Stimulated activated CD4-positive, alpha-beta T cell treated with anti-CD3 and anti-CD28 coated beads, Interleukin-15, amount 100 ng/mL, for 48 hours (primary cell): Measurements from ENCODE around the gene OR2AK2.

Experiments used
- DNase-seq, 2 donors: peaks; one replicate each; pipeline ENCODE4 v3.0.0-alpha.2; 2020; ENCODE audit warnings: low read depth in 2 of 2

The OR2AK2 gene, protein sequence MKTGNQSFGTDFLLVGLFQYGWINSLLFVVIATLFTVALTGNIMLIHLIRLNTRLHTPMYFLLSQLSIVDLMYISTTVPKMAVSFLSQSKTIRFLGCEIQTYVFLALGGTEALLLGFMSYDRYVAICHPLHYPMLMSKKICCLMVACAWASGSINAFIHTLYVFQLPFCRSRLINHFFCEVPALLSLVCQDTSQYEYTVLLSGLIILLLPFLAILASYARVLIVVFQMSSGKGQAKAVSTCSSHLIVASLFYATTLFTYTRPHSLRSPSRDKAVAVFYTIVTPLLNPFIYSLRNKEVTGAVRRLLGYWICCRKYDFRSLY

DNA sequence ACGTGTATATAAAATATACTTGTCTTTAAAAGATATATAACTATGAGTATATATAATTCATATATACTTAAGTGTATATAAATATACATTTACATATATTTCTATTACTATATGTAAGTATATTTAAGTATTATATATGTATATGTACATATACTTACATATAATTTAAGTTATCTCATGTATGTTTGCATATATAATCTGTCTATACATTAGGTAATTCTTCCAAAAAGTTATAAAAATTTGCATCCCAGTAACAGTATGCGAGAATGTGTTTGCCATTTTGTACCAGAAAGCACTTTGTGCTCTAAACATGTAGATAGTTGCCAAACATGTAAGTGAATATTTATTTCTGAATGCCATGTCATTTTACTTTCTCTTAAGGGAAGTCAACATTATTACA, at the start of gene OR2AK2:
OR2AK2 (plus strand) TSS at position 301 of the 400 bp plus-strand sequence. CDS start 144 bp downstream, outside the sequence.
- no peak for DNase-seq

DNA sequence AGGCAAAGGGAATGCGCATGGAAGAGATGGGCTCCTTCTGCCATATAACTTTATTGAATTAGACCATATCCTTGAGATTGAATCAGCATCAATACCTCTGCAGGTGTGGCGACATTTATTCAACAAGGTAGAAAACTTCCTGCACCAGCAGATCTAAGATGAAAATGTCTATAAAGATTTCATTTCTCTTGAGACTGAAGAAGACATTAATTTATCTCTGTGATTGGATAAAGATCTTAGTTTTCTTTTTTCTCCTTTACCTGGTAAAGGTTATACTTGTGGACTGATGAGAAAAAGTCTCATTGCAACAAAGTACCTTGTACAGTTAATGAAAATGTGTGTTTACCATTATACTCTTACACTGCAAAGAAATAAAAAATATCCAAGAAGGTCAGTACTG, 45.1 kb upstream of the OR2AK2 start, which contains the start of gene OR2T8:
OR2T8 (plus strand) TSS at position 301 of the 400 bp plus-strand sequence. CDS start 766 bp downstream, outside the sequence.
- DNase-seq = no peak

DNA sequence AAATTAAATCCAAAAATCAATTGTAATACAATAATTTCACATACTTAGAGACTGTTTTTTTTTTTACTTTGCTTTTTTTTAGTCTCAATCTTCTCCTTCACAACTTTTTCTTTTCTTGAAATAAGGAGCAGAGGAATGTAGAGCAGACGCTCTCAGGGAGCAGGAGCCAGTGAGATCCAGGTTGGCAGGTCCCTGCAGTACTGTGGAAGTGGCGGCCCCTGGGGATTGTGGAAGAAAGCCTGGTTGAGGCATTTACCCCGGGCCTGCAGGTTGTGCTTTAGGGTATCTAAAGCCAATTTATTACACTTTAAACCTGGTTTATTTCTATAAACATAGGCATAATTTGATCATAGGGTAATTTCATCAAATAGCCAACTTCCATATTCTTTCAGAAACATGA, 41.1 kb upstream of the OR2AK2 start:
- DNase-seq = no peak

DNA sequence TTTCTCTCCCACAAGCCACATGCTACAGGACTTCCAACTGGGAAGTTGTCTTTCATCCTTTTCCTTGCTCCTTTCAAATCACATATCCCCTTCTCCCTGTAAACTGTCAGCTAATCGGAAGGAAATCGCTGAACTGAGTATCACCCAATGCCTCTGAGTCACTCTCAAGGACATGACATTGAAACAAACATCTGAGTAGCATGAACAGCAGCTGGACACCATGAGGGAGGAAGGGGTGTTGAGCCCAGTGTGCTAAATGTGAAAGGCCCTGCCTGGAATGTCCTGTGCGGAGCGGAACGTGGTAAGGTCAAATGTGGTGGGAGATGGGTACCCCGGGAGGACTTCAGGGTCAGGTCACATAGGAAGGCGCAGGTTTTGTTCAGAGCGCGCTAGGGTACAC, 40.2 kb upstream of the OR2AK2 start, which contains the start of gene OR2AJ1:
OR2AJ1 (plus strand) TSS at position 22 of the 400 bp plus-strand sequence. CDS start 8,880 bp downstream, outside the sequence.
- no peak for DNase-seq

DNA sequence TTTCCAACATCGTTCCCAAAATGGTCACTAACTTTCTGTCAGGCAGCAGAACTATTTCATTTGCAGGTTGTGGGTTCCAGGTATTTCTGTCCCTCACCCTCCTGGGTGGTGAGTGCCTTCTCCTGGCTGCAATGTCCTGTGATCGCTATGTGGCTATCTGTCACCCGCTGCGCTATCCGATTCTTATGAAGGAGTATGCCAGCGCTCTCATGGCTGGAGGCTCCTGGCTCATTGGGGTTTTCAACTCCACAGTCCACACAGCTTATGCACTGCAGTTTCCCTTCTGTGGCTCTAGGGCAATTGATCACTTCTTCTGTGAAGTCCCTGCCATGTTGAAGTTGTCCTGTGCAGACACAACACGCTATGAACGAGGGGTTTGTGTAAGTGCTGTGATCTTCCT, 31.0 kb upstream of the OR2AK2 start:
- DNase-seq = no peak

DNA sequence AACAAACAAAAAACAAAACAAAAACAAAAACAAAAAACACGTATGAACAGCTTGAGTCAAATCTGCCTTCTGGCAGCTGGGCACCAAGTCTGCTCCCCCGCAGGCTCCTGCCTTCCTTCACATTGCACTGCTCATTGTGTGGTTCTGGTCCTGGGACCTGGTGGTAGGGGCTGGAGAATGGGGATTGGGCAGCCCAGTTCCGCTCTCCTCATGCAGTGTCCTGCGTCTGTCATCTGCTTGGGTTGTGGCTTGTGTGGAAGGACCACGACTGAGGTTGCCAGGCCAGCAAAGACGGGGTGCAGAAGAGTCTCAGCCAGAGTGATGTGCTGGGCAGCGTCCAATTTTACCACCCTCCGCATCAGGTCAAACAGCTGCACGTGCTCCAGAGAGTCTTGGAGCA, 29.3 kb upstream of the OR2AK2 start:
- DNase-seq = no peak

DNA sequence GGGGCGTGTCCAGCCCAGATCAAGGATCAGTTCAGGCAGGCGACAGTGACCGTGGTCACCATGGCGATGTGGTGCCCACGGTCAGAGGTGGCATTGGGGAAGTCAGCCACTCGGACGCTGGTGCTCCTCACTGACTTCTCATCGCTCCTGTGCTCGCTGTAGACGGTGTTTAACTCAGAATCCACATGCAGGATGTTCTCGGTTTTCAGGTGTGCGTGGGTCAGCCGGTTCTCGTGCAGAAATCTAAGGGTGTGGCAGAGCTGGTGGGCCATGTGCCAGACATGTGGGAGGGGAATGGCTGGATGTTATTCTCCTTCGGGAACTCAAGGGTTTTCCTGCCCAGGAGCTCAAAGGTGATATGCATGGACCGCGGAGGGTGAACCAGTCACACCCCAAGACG, 28.6 kb upstream of the OR2AK2 start:
- DNase-seq = no peak

DNA sequence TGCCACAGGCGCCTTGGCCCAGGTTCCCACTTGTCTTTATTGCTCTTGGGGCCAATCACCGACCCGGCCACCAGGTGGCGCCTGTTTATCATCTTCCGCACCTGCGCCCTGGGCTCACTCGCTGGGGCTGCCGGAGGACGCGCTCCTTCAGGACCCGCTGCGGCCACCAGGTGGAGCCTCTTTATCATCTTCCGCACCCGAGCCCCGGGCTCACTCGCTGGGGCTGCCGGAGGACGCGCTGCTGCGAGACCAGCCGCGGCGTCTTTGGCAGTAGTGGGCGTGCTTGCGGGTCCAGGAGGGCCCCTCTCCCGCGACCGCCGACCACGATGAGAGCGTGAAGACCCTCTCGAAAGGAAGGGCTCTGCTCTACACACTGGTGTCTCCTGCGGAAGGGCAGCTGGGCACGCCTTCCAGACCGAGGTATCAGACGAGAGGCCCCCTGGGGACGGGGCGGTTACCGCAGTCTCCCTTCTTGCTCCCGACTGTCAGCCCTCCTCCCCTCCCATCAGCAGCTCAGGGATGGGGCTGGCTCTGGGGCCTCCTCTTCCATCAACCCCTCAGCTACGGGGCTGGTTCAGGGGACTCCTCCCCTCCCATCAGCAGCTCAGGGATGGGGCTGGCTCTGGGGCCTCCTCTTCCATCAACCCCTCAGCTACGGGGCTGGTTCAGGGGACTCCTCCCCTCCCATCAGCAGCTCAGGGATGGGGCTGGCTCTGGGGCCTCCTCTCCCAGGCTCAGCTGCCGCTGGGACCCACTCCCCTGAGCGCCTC, 27.9 kb upstream of the OR2AK2 start:
- DNase-seq = peak; percentile 89

DNA sequence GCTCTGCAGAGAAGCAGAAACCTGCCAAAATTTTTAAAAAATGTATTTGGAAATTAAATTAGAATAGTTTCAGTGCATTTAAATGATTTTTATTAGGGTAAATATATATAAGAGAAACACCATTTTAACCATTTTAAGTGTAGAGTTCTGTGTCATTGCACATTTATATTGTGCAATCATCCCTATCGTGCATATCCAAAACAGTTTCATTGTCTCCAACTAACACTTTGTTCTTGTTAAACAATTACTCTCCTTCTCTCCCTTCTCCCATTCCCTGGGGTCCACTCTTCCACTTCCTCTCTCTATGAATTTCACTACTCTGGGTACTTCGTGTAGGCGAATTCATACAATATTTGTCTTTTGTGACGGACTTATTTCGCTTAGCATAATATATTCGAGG, 22.4 kb upstream of the OR2AK2 start:
- DNase-seq = no peak

DNA sequence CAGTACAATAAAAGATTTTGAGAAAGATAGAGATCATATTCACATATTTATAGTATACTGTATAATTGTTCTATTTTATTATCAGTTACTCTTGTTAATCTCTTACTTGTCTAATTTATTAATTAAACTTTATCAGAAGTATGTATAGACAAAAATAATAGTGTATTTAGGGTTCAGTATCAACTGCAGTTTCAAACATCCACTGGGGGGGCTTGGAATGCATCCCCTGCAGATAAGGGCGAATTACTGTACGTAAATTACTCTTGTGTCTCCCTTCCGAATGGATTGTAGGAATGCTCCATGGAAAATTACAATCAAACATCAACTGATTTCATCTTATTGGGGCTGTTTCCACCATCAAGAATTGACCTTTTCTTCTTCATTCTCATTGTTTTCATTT, 16.5 kb upstream of the OR2AK2 start, which contains the start of gene OR2L8:
OR2L8 (plus strand) TSS at position 301 of the 400 bp plus-strand sequence; CDS start at position 301, 0 bp downstream.
- DNase-seq = no peak

DNA sequence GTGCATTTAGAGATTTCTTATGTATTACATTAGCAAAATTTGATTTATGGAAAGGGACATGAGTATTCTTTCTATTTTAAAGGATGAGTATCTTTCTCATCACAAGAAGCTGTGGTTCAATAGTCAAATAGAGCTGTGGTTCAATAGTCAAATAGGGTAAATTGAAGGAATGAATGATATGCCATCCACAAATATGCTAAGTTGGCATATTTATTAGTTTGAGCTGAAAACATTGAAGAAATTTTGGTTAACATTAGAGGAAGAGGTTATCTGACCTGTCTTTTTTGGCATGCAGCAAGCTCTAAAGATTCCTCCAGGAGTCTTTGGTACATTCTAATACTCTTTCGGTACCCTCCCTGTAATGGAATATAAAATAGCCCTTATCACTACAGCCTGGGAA, 11.6 kb upstream of the OR2AK2 start:
- DNase-seq = no peak

DNA sequence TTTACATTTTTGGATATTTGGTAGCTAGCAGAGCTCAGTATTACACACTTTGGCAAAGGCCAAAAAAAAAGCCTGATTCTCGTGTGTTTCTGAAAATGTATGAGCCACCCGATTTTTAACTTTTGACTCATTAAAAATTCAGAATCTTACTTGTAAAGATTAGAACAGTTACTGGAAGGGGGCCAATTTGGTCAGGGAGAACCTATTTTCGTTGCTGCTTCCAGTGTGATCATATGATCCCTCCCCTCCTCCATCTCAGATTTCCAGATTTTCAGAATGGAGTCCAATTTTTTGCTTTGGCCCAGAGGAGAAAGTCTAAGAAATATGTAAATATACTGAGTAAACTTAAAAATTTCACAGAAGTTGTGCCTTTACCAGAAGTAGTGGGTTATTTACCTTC, 3.2 kb upstream of the OR2AK2 start:
- DNase-seq = no peak

DNA sequence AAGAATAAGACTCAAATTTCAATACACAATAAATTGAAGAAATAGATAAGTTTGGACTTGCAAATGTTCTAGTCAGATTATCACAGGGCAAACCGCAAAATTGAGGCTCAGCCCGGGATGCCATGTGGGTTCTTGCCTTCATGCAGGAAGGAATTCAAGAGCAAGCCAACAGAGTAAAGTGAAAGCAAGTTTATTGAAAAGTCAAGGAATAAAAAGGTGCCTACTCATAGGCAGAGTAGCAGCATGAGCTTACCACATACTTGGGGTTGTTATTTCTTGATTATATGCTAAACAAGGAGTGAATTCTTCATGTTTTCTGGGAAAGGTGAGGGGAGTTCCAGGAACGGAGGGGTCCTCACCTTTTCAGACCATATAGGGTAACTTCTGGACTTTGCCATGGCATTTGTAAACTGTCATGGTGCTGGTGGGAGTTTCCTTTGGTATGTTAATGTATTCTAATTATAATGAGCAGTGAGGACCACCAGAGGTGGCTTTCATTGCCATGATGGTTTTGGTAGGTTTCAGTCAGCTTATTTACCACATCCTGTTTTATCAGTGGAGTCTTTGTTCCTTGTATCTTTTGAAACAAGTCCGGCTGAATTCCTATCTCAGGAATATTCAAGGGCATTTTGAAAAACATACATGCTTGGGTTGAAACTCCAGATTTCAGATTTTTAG, 2.0 kb upstream of the OR2AK2 start:
- DNase-seq = no peak

DNA sequence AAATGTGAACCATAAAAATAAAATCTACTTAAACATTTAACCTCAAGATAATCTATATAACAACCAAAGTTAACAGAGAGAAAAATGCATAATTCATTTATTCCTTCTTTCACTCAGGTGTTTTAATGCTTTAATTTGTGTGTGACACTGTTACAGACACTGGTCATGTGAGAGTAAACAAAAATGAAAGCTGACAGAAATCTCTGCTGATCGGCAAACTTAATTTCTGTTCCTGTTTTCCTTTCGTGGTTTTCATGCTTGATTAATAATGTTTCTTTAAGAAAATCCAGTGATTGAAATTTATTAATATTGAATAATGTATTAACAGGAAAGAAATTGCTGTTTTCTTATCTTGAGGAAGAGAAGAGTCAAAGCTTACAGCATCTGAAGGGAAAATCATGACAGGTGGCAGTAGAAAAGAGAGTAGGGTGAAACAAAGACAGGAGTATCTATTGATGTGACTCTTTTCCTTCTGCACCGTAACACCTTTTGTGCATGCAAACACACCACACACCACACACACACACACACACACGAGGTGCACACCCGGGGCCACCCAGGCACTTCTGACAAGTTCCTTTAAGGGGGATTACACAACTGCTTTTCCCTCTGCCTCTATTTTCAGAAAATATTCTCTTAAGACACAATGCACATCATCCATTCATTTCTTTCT, 1.6 kb downstream of the OR2AK2 start:
- DNase-seq = no peak

DNA sequence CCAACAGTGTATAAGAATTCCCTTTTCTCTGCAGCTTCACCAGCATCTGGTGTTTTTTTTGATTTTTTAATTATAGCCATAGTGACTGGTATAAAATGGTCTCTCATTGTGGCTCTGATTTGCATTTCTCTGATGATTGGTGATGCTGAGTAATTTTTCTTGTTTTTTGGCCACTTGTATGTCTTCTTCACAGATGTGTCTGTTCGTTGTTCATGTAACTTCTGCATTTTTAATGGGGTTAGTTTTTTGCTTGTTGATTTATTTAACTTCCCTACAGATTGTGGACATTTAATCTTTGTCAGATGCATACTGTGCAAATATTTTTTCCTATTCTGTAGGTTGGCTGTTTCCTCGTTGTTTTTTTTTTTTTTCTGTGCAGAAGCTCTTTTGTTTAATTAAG, 28.0 kb downstream of the OR2AK2 start:
- no peak for DNase-seq

DNA sequence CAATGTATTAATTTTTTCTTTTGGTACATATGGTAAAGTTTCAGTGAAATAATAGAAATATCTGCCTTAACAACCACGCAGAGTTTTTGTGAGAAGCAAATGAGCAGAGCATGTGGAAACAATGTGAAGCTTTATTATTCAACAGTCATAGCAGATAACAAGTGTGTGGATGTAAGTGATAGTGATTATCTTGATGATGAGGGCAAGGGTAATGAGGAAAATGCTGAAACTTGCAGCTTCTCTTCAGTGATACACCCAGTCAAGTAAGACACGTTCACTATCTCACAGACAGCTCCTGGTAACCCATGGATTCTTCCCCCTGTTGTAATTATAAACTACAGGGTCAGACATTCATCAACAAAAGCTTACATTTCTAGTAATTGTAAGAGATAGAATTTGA, 33.8 kb downstream of the OR2AK2 start:
- no peak for DNase-seq

DNA sequence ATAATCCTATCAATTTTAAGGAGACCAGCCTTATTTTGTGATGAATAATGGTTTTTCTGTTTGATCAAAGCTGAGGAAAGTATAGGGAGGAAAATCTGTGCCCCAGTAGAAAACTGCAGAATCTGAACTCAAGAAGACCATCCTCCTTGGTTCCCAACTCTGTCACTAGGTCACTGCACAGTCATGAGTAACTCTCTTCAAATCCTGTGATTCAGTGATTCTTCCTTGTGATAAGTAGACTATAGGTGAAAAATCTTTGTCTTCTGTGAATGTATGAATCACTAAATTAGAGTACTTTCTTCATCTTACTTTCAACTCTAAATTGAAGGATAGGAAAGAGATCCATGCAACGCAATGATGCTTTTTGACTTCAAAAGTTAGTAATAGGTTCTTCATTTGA, 35.1 kb downstream of the OR2AK2 start:
- DNase-seq = no peak

DNA sequence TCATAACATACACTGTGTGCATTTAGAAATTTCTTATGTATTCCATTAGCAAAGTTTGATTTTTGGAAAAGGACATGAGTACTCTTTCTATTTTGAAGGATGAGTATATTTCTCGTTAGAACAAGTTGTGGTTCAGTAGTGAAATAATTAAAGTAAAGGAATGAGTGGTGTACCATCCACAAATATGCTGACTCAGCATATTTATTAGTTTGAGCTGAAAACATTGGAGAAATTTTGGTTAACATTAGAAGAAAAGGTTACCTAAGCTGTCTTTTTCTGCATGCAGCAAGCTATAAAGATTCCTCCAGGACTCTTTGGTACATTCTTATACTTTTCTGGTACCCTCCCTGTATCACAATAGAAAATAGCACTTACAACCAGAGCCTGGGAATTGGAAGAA, 42.7 kb downstream of the OR2AK2 start:
- no peak for DNase-seq

DNA sequence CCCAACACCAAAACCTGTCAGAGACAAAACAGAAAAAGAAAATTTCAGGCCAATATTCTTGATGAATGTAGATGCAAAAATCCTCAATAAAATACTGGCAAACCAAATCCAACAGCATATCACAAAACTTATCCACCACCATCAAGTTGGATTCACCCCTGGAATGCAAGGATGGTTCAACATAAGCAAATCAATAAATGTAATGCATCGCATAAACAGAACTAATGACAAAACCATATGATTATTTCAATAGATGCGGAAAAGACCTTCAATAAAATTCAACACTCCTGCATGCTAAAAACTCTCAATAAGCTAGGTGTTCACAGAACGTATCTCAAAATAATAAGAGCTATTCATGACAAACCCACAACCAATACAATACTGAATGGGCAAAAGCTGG, 44.6 kb downstream of the OR2AK2 start:
- DNase-seq = no peak

DNA sequence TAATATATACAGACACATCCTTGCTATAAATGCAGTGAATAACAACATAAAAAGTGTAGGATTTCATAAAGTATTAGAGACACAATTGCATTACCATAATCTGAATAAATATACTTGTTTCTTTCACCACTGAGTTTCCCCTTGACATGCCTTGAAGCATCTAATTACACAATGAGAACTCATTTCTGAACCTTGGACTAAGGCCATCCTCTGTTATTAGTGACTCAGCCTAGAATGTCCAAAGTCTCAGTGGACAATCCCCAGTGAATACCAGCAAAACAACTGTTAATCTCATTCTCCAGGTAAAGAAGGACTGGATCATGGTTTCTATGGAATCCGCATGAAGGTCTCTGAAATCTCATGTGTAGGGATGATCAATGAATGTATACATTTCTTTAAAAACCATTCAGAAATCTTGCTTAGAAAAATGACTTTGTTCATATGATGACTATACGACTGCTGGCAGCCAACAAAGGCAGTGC, 48.2 kb downstream of the OR2AK2 start, which contains the start of gene OR2L5:
OR2L5 (plus strand) TSS at position 432 of the 482 bp plus-strand sequence. CDS start 8,288 bp downstream, outside the sequence.
- no peak for DNase-seq

DNA sequence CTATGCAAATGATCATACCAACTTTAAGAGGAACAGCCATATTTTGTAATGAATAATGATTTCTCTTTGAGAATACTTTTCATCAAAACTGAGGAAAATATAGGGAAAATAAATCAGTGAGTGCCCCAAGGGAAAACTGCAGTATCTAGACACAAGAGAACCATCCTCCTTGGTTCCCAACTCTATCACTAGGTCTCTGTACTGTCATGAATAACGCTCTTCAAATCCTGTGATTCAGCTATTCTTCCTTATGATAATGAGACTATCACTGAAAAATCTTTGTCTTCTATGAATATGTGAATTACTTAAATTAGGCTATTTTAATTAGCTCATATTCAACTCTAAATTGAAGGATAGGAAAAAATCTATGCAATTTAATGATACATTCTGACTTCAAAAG, 50.8 kb downstream of the OR2AK2 start:
- DNase-seq = no peak
